Upper lobe of left lung (tissue), 6 donors: ENCODE results near the gene SLFN12L. TPM values are rescaled to one million over a fixed set of nuclear protein-coding genes. Genes with fewer than 3 reads are reported as not detected.

Experiments used
- ATAC-seq, 2 donors: fragments of 200-7000 bp; cut with Tn5 transposase; one replicate each; pipeline ENCODE4 v1.9.1; 2022; ENCODE audit warnings: mild to moderate bottlenecking in 2 of 2, moderate library complexity in 2 of 2; ENCODE audit not compliant: low FRiP score in 2 of 2
- DNase-seq, 2 donors: peaks; one replicate each; pipeline ENCODE4 v3.0.0-alpha.2; 2019 to 2020
- H3K27ac ChIP-seq, 4 donors: fragments of 200-600 bp; sonication (generic); one replicate each; pipeline ENCODE4 v1.5.1; 2016 to 2019
- H3K27me3 ChIP-seq, 4 donors: fragments of 200-600 bp; sonication (generic); one replicate each; pipeline ENCODE4 v1.5.1; 2017 to 2019
- H3K36me3 ChIP-seq, 4 donors: fragments of 200-600 bp; sonication (generic); one replicate each; pipeline ENCODE4 v1.5.1; 2016 to 2019
- H3K4me1 ChIP-seq, 4 donors: fragments of 200-600 bp; sonication (generic); one replicate each; pipeline ENCODE4 v1.5.1; 2018 to 2019
- H3K4me3 ChIP-seq, 4 donors: fragments of 200-600 bp; sonication (generic); one replicate each; pipeline ENCODE4 v1.5.1; 2017 to 2019; ENCODE audit warnings: mild to moderate bottlenecking in 2 of 4, moderate library complexity in 1 of 4
- H3K9me3 ChIP-seq, 4 donors: fragments of 200-600 bp; sonication (generic); one replicate each; pipeline ENCODE4 v1.5.1; 2018 to 2019
- EP300 ChIP-seq, 4 donors: sonication (generic); formaldehyde crosslinking; IDR thresholded peaks; one replicate each; pipeline ENCODE4 v1.5.1; 2017; ENCODE audit warnings: antibody characterized with exemption in 4 of 4, control low read depth in 2 of 4
- POLR2A ChIP-seq, 4 donors: fragments of 450-650 bp; IDR thresholded peaks; one replicate each; pipeline ENCODE4 v1.5.1; 2016 to 2017; ENCODE audit warnings: antibody characterized with exemption in 4 of 4, mild to moderate bottlenecking in 2 of 4
- POLR2AphosphoS5 ChIP-seq, 2 donors: sonication (generic); formaldehyde crosslinking; IDR thresholded peaks; one replicate each; pipeline ENCODE4 v1.5.1; 2017; ENCODE audit warnings: antibody characterized with exemption in 2 of 2
- WGBS, 2 donors: methylation state at CpG; one replicate each; pipeline ENCODE4 v1.1.5; 2017 to 2018; 5-methylcytosine and 5-hydroxymethylcytosine counted together
- total RNA-seq, 6 donors: library from RNA; depleted of rRNA in 4 of 6; stranded (reverse); fragments of >200 nt in 4 of 6; gene quantifications; one replicate each; pipeline versions ENCODE4 v1.1.0 to v1.2.1, GENCODE V29; 2016 to 2021
- TF ChIP-seq, protein P1 (sequence below), 6 experiments: fragments of 450-650 bp in 4 of 6; fragments of 200-600 bp in 2 of 6; sonication (generic) in 2 of 6; IDR thresholded peaks; one replicate each; pipeline ENCODE4 v1.5.1; 2016 to 2019; ENCODE audit warnings: antibody characterized with exemption in 6 of 6
- donor health status: DM: no; HTN: no; CAD: no; lungs with moderate emphysema.
- donor health status: DM: no; HTN: yes; CAD: no; lungs with severe emphysema.

SLFN12L gene
- total RNA-seq, 6 donors from 2014 or later: 2.5 to 26.2 (median 5.9) TPM

DNA sequence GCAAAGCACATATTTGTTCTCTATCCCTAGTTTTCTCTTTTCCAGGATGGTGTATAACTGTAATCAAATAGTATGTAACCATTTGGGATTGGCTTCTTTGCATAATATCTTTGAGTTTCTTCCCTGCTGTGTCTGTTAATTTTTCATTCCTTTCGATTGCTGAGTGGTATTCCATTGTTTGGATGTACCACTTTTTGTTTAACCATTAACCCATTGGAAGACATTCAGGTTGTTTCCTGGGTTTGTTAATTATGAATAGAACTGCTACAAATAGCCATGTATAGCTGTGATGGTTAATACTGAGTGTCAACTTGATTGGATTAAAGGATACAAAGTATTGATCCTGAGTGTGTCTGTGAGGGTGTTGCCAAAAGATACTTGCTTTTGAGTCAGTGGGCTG is 84.3 kb downstream of the SLFN12L start:
- Histone ChIP-seq H3K9me3 (no peaks in the 10 kb centered on the region), H3K27ac (no peak overlapping the region), H3K4me1 (peaks cover 0 to 16% (median 10%) of the 10 kb centered on the region in 4 donors), H3K27me3 (no peaks in the 10 kb centered on the region), H3K4me3 (no peak overlapping the region), H3K36me3 (no peaks in the 10 kb centered on the region)
- WGBS, 2 donors: 60 to 63% methylated on average over 1 of the region's 1 CpG
- TF ChIP-seq POLR2AphosphoS5 (IDR thresholded peaks at IDR 0.05) (no peak), EP300 (IDR thresholded peaks at IDR 0.05) (no peak), POLR2A (IDR thresholded peaks at IDR 0.05) (no peak)
- TF ChIP-seq, protein P1, sequence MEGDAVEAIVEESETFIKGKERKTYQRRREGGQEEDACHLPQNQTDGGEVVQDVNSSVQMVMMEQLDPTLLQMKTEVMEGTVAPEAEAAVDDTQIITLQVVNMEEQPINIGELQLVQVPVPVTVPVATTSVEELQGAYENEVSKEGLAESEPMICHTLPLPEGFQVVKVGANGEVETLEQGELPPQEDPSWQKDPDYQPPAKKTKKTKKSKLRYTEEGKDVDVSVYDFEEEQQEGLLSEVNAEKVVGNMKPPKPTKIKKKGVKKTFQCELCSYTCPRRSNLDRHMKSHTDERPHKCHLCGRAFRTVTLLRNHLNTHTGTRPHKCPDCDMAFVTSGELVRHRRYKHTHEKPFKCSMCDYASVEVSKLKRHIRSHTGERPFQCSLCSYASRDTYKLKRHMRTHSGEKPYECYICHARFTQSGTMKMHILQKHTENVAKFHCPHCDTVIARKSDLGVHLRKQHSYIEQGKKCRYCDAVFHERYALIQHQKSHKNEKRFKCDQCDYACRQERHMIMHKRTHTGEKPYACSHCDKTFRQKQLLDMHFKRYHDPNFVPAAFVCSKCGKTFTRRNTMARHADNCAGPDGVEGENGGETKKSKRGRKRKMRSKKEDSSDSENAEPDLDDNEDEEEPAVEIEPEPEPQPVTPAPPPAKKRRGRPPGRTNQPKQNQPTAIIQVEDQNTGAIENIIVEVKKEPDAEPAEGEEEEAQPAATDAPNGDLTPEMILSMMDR (IDR thresholded peaks at IDR 0.05): no peak
- ATAC-seq (no peak), DNase-seq (no peak)

DNA sequence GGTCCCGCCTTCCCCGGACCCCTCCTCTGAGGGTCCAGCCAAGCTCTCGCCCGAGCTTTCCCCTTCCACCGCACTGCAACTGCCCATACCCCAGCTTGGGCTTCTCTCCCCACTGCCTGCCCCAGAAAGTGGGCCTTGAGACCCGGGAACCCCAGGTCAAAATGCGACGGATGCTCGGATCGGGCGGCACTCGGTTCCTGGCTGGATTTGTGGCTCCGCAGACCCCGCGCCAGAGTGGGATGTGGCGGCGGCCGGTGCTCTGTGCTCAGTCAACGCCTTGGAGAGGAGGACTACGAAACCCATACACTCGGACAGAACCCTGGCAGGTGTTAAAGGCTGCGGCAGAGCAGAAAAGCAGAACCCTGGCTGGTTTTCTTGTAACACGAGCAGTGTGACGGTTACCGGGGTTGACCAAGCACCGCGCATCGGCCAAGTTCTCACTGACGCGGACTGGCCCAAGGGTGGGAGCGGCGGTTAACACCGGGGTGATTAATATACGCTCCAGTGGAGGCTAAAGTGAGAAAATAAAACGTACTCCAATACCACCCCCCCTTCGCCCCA is 88.0 kb downstream of the SLFN12L start:
- DNase-seq (peak; percentile 54 to 76), ATAC-seq (peak; percentile 54 to 64)
- 36 to 40% methylated on average over 33 to 36 of the region's 36 CpGs for WGBS, 2 donors
- Histone ChIP-seq H3K4me1 (peaks cover 3 to 29% (median 16%) of the 10 kb centered on the region in 4 donors), H3K9me3 (no peaks in the 10 kb centered on the region), H3K27me3 (no peaks in the 10 kb centered on the region), H3K36me3 (no peaks in the 10 kb centered on the region), H3K27ac (no peak overlapping the region), H3K4me3 (peak overlapping the region in 3 of 4 donors; percentile 55 to 65 (median 63))
- TF ChIP-seq EP300 (IDR thresholded peaks at IDR 0.05) (no peak), POLR2A (IDR thresholded peaks at IDR 0.05) (no peak), POLR2AphosphoS5 (IDR thresholded peaks at IDR 0.05) (no peak)
- TF ChIP-seq, protein P1 (IDR thresholded peaks at IDR 0.05): no peak

DNA sequence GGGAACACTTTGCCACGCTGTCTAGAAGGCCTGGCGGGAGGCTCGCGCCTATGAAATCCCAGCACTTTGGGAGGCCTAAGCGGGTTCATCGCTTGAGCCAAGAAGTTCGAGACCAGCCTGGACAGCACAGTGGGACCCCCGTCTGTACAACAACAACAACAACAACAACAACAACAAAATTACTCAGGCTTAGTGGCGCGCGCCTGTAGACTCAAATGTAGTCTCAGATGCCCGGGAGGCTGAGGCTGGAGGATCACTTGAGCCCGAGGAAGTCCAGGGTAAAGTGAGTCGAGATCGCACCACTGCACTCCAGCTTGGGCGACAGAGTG is 88.6 kb downstream of the SLFN12L start:
- peaks cover 3 to 29% (median 16%) of the 10 kb centered on the region in 4 donors for H3K4me1 ChIP-seq
- H3K36me3 ChIP-seq: no peaks in the 10 kb centered on the region
- peak overlapping the region in 3 of 4 donors; percentile 55 to 65 (median 63) for H3K4me3 ChIP-seq
- WGBS, 2 donors: 42 to 61% methylated on average over 10 to 15 of the region's 16 CpGs
- no peaks in the 10 kb centered on the region for H3K9me3 ChIP-seq
- no peaks in the 10 kb centered on the region for H3K27me3 ChIP-seq
- no peak for DNase-seq
- TF ChIP-seq POLR2A (IDR thresholded peaks at IDR 0.05): no peak
- no peak for TF ChIP-seq POLR2AphosphoS5 (IDR thresholded peaks at IDR 0.05)
- TF ChIP-seq EP300 (IDR thresholded peaks at IDR 0.05): no peak
- TF ChIP-seq, protein P1 (IDR thresholded peaks at IDR 0.05): no peak
- peak in 1 of 2 donors; percentile 32 for ATAC-seq
- peak overlapping the region in 3 of 4 donors; percentile 71 to 85 (median 76) for H3K27ac ChIP-seq

DNA sequence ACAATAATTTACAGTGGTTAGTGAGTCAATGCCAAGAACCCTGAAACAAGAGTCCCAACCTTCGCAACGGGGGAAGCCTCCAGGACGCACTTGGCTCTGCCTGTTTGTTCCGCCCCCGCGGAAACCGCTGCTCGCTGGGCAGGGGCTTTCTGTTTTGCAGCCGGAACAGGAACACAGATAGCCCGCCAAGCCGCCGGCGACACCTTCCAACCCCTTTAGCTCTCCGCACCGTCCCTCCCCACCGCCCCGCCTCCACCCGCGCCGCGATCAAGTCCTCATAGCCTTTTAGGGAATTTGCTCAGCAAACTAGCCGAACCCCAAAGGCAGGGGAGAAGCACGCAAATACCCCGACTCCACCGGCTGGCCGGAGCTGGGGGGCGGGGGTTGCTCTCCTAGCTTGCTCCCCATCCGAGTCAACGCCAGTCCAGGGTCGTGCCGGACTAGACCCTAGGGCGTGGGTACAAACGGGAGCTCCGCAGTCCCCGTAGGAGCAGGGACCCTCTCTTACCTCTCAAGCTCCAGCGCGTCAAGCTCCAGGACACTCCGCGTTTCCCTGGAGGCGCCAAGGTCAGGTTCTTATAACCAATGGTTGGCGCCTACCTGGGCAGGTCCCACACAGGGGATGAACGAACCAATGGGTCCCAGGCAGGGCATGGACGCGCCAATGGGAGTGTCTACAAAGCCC is 89.1 kb downstream of the SLFN12L start, which contains the start of gene SLFN13:
Gene SLFN13, minus strand, starts transcription at position 553 of the 685 bp plus-strand sequence. CDS start 3,086 bp downstream, outside the sequence.
- H3K4me3 ChIP-seq: peak within 1 kb of the TSS; percentile 48 to 65 (median 59)
- H3K27me3 ChIP-seq: no peaks in the 10 kb centered on the region
- WGBS, 2 donors: 2 to 6% methylated on average over 9 to 44 of the region's 44 CpGs
- no peaks in the 10 kb centered on the region for H3K9me3 ChIP-seq
- peaks cover 3 to 29% (median 16%) of the 10 kb centered on the region in 4 donors for H3K4me1 ChIP-seq
- TF ChIP-seq POLR2AphosphoS5 (IDR thresholded peaks at IDR 0.05) (peak in 1 of 2 donors; percentile 59), POLR2A (IDR thresholded peaks at IDR 0.05) (peak in 1 of 4 donors; percentile 22), EP300 (IDR thresholded peaks at IDR 0.05) (no peak)
- TF ChIP-seq, protein P1 (IDR thresholded peaks at IDR 0.05): no peak
- H3K36me3 ChIP-seq: no peaks in the 10 kb centered on the region
- ATAC-seq (peak; percentile 90 to 94), DNase-seq (peak; percentile 90 to 94)
- peak within 1 kb of the TSS; percentile 71 to 85 (median 74) for H3K27ac ChIP-seq
